H1 (cell line): ENCODE measurements around the gene FOSB. TPM values are rescaled to one million over a fixed set of nuclear protein-coding genes. Genes with fewer than 3 reads are reported as not detected.

Experiments used
- CTCF ChIA-PET: fragments of 300-600 bp; sonication (Branson Sonifier 250); formaldehyde crosslinking; loops from one replicate; lab custom pipeline; 2021; ENCODE audit not compliant: partially characterized antibody; lab: Charles Lee
- POLR2A ChIA-PET: fragments of 300-600 bp; sonication (Branson Sonifier 250); formaldehyde crosslinking; loops from one replicate; lab custom pipeline; 2021; ENCODE audit warnings: inconsistent platforms; ENCODE audit not compliant: partially characterized antibody; lab: Charles Lee
- DNase-seq, 2 experiments: peaks; one replicate each; pipeline versions ENCODE4 v3.0.0 to v3.0.0-alpha.2; 2010 to 2022; ENCODE audit warnings: low spot score in 2 of 2, low read depth in 1 of 2, mixed read lengths in 1 of 2
- FAIRE-seq: peaks from 2 replicates; lab custom pipeline; 2011; peaks lifted over from hg19 to GRCh38; lab: Jason Lieb, UNC
- H2AFZ ChIP-seq: 2 replicates; pipeline ENCODE4 v1.8.1; 2012; ENCODE audit warnings: low read length, inconsistent platforms
- H2AK5ac ChIP-seq: 2 replicates; pipeline ENCODE4 v1.6.1; 2013; ENCODE audit warnings: low read depth, low read length
- H2BK120ac ChIP-seq: replicated peaks from 2 replicates; pipeline ENCODE3; 2013; ENCODE audit warnings: low read depth, low read length, inconsistent platforms
- H2BK12ac ChIP-seq: 2 replicates; pipeline ENCODE4 v1.6.1; 2013; ENCODE audit warnings: low read depth, low read length
- H2BK15ac ChIP-seq: 2 replicates; pipeline ENCODE4 v1.6.1; 2013; ENCODE audit warnings: low read length
- H2BK20ac ChIP-seq: 2 replicates; pipeline ENCODE4 v1.6.1; 2013; ENCODE audit warnings: low read length
- H2BK5ac ChIP-seq: 2 replicates; pipeline ENCODE4 v1.6.1; 2013; ENCODE audit warnings: low read depth, low read length
- H3K14ac ChIP-seq: 2 replicates; pipeline ENCODE4 v1.6.1; 2013; ENCODE audit warnings: inconsistent platforms; ENCODE audit not compliant: insufficient read length
- H3K18ac ChIP-seq: 2 replicates; pipeline ENCODE4 v1.6.1; 2013; ENCODE audit warnings: low read length; ENCODE audit errors: extremely low read depth
- H3K23ac ChIP-seq: 2 replicates; pipeline ENCODE4 v1.6.1; 2013; ENCODE audit warnings: inconsistent platforms; ENCODE audit not compliant: insufficient read length
- H3K23me2 ChIP-seq: 2 replicates; pipeline ENCODE4 v1.6.1; 2013; ENCODE audit warnings: low read depth, low read length
- H3K27ac ChIP-seq: 2 replicates; pipeline ENCODE4 v1.6.1; 2011; ENCODE audit warnings: low read depth, low read length, inconsistent platforms
- H3K27me3 ChIP-seq, 4 experiments: replicated peaks in 1 of 4; 1 replicate in 1 of 4; 2 replicates in 3 of 4; pipeline versions ENCODE4 v1.6.1 to v1.8.1; 2011 to 2013; ENCODE audit warnings: low read length in 3 of 4, mild to moderate bottlenecking in 3 of 4, inconsistent platforms in 2 of 4, mixed read lengths in 2 of 4, moderate library complexity in 1 of 4; ENCODE audit not compliant: control insufficient read depth in 3 of 4, insufficient read depth in 3 of 4; ENCODE audit errors: extremely low read depth in 1 of 4
- H3K36me3 ChIP-seq, 4 experiments: 2 replicates each; pipeline versions ENCODE4 v1.6.1 to v1.8.1; 2011 to 2013; ENCODE audit warnings: mild to moderate bottlenecking in 4 of 4, low read length in 3 of 4, moderate library complexity in 2 of 4, control low read depth in 1 of 4, inconsistent platforms in 1 of 4; ENCODE audit not compliant: insufficient read depth in 4 of 4, control insufficient read depth in 2 of 4
- H3K4ac ChIP-seq: replicated peaks from 2 replicates; pipeline ENCODE3; 2013; ENCODE audit warnings: low read length, low read depth, mixed read lengths, inconsistent platforms; ENCODE audit not compliant: insufficient read length
- H3K4me1 ChIP-seq, 4 experiments: replicated peaks in 1 of 4; 1 replicate in 1 of 4; 2 replicates in 3 of 4; pipeline versions ENCODE4 v1.6.1 to v1.8.1; 2011 to 2013; ENCODE audit warnings: low read length in 3 of 4, inconsistent platforms in 2 of 4, mixed read lengths in 1 of 4; ENCODE audit not compliant: insufficient read depth in 4 of 4, control insufficient read depth in 3 of 4
- H3K4me2 ChIP-seq, 2 experiments: 2 replicates each; pipeline versions ENCODE4 v1.6.1 to v1.8.1; 2011 to 2013; ENCODE audit warnings: low read depth in 2 of 2, low read length in 2 of 2, control low read depth in 1 of 2, inconsistent platforms in 1 of 2, mild to moderate bottlenecking in 1 of 2; ENCODE audit not compliant: insufficient read depth in 1 of 2
- H3K4me3 ChIP-seq, 4 experiments: fragments of 200-600, 300-600 bp in 1 of 4; sonication (generic), shearing (Covaris generic), sonication (Bioruptor Twin) in 1 of 4; 2 replicates each; pipeline versions ENCODE4 v1.5.1 to v1.8.1; 2011 to 2016; ENCODE audit warnings: low read length in 4 of 4, low read depth in 3 of 4, control low read depth in 2 of 4, inconsistent platforms in 2 of 4, mild to moderate bottlenecking in 2 of 4, mixed read lengths in 1 of 4, moderate library complexity in 1 of 4; ENCODE audit not compliant: insufficient read depth in 2 of 4; ENCODE audit errors: extremely low read depth in 1 of 4
- H3K56ac ChIP-seq: replicated peaks from 2 replicates; pipeline ENCODE3; 2013; ENCODE audit warnings: low read depth, mild to moderate bottlenecking, mixed read lengths, low read length, inconsistent platforms; ENCODE audit not compliant: insufficient read length
- H3K79me1 ChIP-seq: 2 replicates; pipeline ENCODE4 v1.6.1; 2013; ENCODE audit warnings: low read depth, low read length, control low read depth
- H3K79me2 ChIP-seq, 2 experiments: 2 replicates each; pipeline versions ENCODE4 v1.6.1 to v1.8.1; 2012 to 2013; ENCODE audit warnings: low read length in 2 of 2, mild to moderate bottlenecking in 2 of 2, inconsistent platforms in 1 of 2; ENCODE audit not compliant: insufficient read depth in 2 of 2, control insufficient read depth in 1 of 2
- H3K9ac ChIP-seq, 4 experiments: replicated peaks in 1 of 4; 1 replicate in 1 of 4; 2 replicates in 3 of 4; pipeline versions ENCODE4 v1.6.1 to v1.8.1; 2011 to 2013; ENCODE audit warnings: low read depth in 3 of 4, low read length in 3 of 4, control low read depth in 2 of 4, mild to moderate bottlenecking in 2 of 4, moderate library complexity in 2 of 4, inconsistent platforms in 1 of 4; ENCODE audit errors: extremely low read depth in 1 of 4
- H3K9me3 ChIP-seq, 2 experiments: 2 replicates each; pipeline versions ENCODE4 v1.6.1 to v1.8.1; 2012 to 2013; ENCODE audit warnings: mild to moderate bottlenecking in 2 of 2, moderate library complexity in 2 of 2, control low read depth in 1 of 2, inconsistent platforms in 1 of 2, low read depth in 1 of 2, low read length in 1 of 2, mixed read lengths in 1 of 2; ENCODE audit not compliant: insufficient read depth in 2 of 2
- H4K20me1 ChIP-seq, 2 experiments: replicated peaks in 1 of 2; 2 replicates each; pipeline versions ENCODE3 to v1.8.1; 2011 to 2013; ENCODE audit warnings: inconsistent platforms in 2 of 2, low read length in 2 of 2, mild to moderate bottlenecking in 1 of 2; ENCODE audit not compliant: insufficient read depth in 2 of 2, control insufficient read depth in 1 of 2
- H4K5ac ChIP-seq: 2 replicates; pipeline ENCODE4 v1.6.1; 2013; ENCODE audit warnings: low read length, low read depth, mixed read lengths, inconsistent platforms; ENCODE audit not compliant: insufficient read length
- H4K8ac ChIP-seq: 2 replicates; pipeline ENCODE4 v1.8.0; 2013; ENCODE audit warnings: mild to moderate bottlenecking, moderate library complexity, low read length, inconsistent platforms; ENCODE audit not compliant: insufficient read depth; ENCODE audit errors: extremely low read depth
- H4K91ac ChIP-seq: replicated peaks from 2 replicates; pipeline ENCODE3; 2013; ENCODE audit warnings: low read length, mixed read lengths, inconsistent platforms; ENCODE audit not compliant: insufficient read length
- CBX5 ChIP-seq: fragments of 300-800, 300-1000 bp; sonication (generic); IDR thresholded peaks from 2 replicates; pipeline ENCODE4 v1.7.1; 2016; ENCODE audit warnings: antibody characterized with exemption, low read length, low read depth
- CHD2 ChIP-seq: IDR thresholded peaks from 2 replicates; pipeline ENCODE4 v1.6.1; 2012; ENCODE audit warnings: low read length, improper control_type of control experiment
- EP300 ChIP-seq, 2 experiments: IDR thresholded peaks; 1 replicate in 1 of 2; 2 replicates in 1 of 2; pipeline ENCODE4 v1.6.1; 2011 to 2012; ENCODE audit warnings: low read depth in 2 of 2, low read length in 2 of 2, mild to moderate bottlenecking in 2 of 2, borderline replicate concordance in 1 of 2, inconsistent platforms in 1 of 2, moderate library complexity in 1 of 2
- NRF1 ChIP-seq: IDR thresholded peaks from 2 replicates; pipeline ENCODE4 v1.6.1; 2011; ENCODE audit warnings: mild to moderate bottlenecking, low read depth, low read length, improper control_type of control experiment
- SIRT6 ChIP-seq: IDR thresholded peaks from one replicate; pipeline ENCODE4 v1.7.1; 2012; ENCODE audit warnings: low read length, inconsistent platforms
- WGBS, 2 experiments: shearing (Covaris generic) in 1 of 2; methylation state at CpG; one replicate each; pipeline versions ENCODE4 v1.1.6 to v1.1.7; 2013 to 2015; ENCODE audit warnings: low lambda C conversion rate in 2 of 2, mixed read lengths in 2 of 2, inconsistent platforms in 1 of 2, low coverage in 1 of 2, missing lambda C conversion rate in 1 of 2; ENCODE audit not compliant: insufficient replicate concordance in 2 of 2, insufficient coverage in 1 of 2, insufficient read length in 1 of 2; ENCODE audit errors: extremely low coverage in 1 of 2, missing lambda C conversion rate in 1 of 2; 5-methylcytosine and 5-hydroxymethylcytosine counted together
- polyA plus RNA-seq, 7 experiments: library from polyadenylated mRNA; depleted of rRNA in 3 of 7; stranded (reverse) in 5 of 7; unstranded in 2 of 7; fragments of >200 nt in 5 of 7; fragments of 200-250 nt in 2 of 7; gene quantifications; 1 replicate in 5 of 7; 2 replicates in 1 of 7; 4 replicates in 1 of 7; pipeline versions ENCODE4 v1.2.1 to v1.2.3, GENCODE V29; 2011 to 2013; ENCODE audit warnings: missing spikeins in 2 of 7, mixed read lengths in 2 of 7
- total RNA-seq: library from RNA; stranded (reverse); fragmentation: NEBNext Ultra II Directional; extraction: Animal tissue kit (Norgen Biotek cat#: 25700); gene quantifications from 2 replicates; pipeline ENCODE4 v1.2.1, GENCODE V29; 2021

FOSB gene
- total and polyA plus RNA-seq, 2 of the 8 experiments (the other 6 are each of a cell fraction or from before 2014, with no cell fraction given), result 0.44 to 2.7 TPM

GRCh38 chr19:45505151-45505995, 37.6 kb downstream of the FOSB start:
- Histone ChIP-seq H3K4ac (no peak overlapping the region), H3K9me3 (no peaks in the 10 kb centered on the region), H2BK5ac (no peak overlapping the region), H3K14ac (no peak overlapping the region), H2BK12ac (0 out of 2 replicates have a peak overlapping the region, but pooled peaks have one; percentile 45), H3K36me3 (no peaks in the 10 kb centered on the region), H3K4me3 (no peak overlapping the region), H4K8ac (no peak overlapping the region), H3K79me1 (0 out of 2 replicates have a peak, but pooled peaks cover 2% of the 10 kb centered on the region), H3K4me1 (peaks cover 8 to 18% (median 14%) of the 10 kb centered on the region in 4 experiments), H3K9ac (no peak overlapping the region), H3K18ac (no peak overlapping the region), H3K4me2 (peak overlapping the region in 1 of 2 experiments; percentile 56; a peak in 1 of 4 replicates), H4K91ac (no peak overlapping the region), H3K27ac (no peak overlapping the region), H4K20me1 (peaks cover 0 to 3% of the 10 kb centered on the region in 2 experiments), H2BK20ac (no peak overlapping the region), H3K23ac (no peak overlapping the region), H2BK120ac (no peak overlapping the region), H3K23me2 (peaks cover 10% of the 10 kb centered on the region; the same call in 1 of the 2 replicates), H3K79me2 (peaks cover 9 to 24% of the 10 kb centered on the region in 2 experiments), H3K56ac (no peak overlapping the region), H2BK15ac (no peak overlapping the region), H4K5ac (no peak overlapping the region), H2AFZ (no peak overlapping the region), H3K27me3 (no peaks in the 10 kb centered on the region), H2AK5ac (0 out of 2 replicates have a peak overlapping the region, but pooled peaks have one; percentile 56)
- ChIA-PET POLR2A (interaction anchor here (0.8 to 2.3 kb wide), 4 partner anchors 8 to 75 kb away, joined by 3 to 12 read pairs (median 3); partner anchors contain the start of gene FOSB), CTCF (interaction anchor here (0.7 to 2.8 kb wide), 7 partner anchors 11 to 138 kb away, joined by 3 to 12 read pairs (median 5); no protein-coding TSS in a partner anchor)
- FAIRE-seq (no peak), DNase-seq (no peak)
- 93% methylated on average over 8 of the region's 8 CpGs; no CpG with 5 or more reads in 1 of the 2 experiments for WGBS, 2 experiments
- TF ChIP-seq CHD2 (no peak), CBX5 (no peak), SIRT6 (no peak), EP300 (IDR thresholded peaks at IDR 0.05; ENCODE audit: borderline replicate concordance in 1 of 2, low read depth in 2 of 2, low read length in 2 of 2) (no peak), NRF1 (no peak)
